Thyroid gland (tissue), 4 donors: ENCODE results near the gene EXT2. TPM values are rescaled to one million over a fixed set of nuclear protein-coding genes. Genes with fewer than 3 reads are reported as not detected.

Source experiments
- DNase-seq, 2 donors: peaks; one replicate each; pipeline ENCODE4 v3.0.0-alpha.2; 2019
- H3K27ac ChIP-seq, 3 donors: fragments of 200-600 bp; sonication (generic); 1 replicate in 2 of 3; 2 replicates in 1 of 3; pipeline ENCODE4 v1.5.1; 2016 to 2019; ENCODE audit warnings: mild to moderate bottlenecking in 1 of 3, moderate library complexity in 1 of 3
- H3K27me3 ChIP-seq: fragments of 200-600 bp; sonication (generic); one replicate; pipeline ENCODE4 v1.5.1; 2019
- H3K36me3 ChIP-seq, 2 donors: fragments of 200-600 bp; sonication (generic); one replicate each; pipeline ENCODE4 v1.5.1; 2016 to 2019
- H3K4me1 ChIP-seq, 2 donors: fragments of 200-600 bp; sonication (generic); one replicate each; pipeline ENCODE4 v1.5.1; 2017 to 2019
- H3K4me3 ChIP-seq, 3 donors: fragments of 200-600 bp; sonication (generic); replicated peaks in 1 of 3; 1 replicate in 2 of 3; 2 replicates in 1 of 3; pipeline ENCODE4 v1.5.1; 2016; ENCODE audit warnings: mild to moderate bottlenecking in 1 of 3
- H3K9me3 ChIP-seq: fragments of 200-600 bp; sonication (generic); one replicate; pipeline ENCODE4 v1.5.1; 2017
- POLR2A ChIP-seq, 2 donors: fragments of 450-650 bp; IDR thresholded peaks; one replicate each; pipeline ENCODE4 v1.6.1; 2017; ENCODE audit warnings: antibody characterized with exemption in 2 of 2, mild to moderate bottlenecking in 2 of 2, moderate library complexity in 1 of 2
- WGBS, 2 donors: methylation state at CpG; one replicate each; pipeline ENCODE4 v1.1.5; 2017; 5-methylcytosine and 5-hydroxymethylcytosine counted together
- intact Hi-C: fragments of 100-400 bp; cut with DNase I; formaldehyde crosslinking; loops from one replicate; pipeline ENCODE4 v1.15.1; 2023
- total RNA-seq, 4 donors: library from RNA; depleted of rRNA; stranded (reverse); fragments of >200 nt; gene quantifications; one replicate each; pipeline ENCODE4 v1.2.3, GENCODE V29; 2016
- TF ChIP-seq, protein P1 (sequence below), 6 experiments: fragments of 200-600 bp in 3 of 6; fragments of 450-650 bp in 3 of 6; sonication (generic) in 3 of 6; IDR thresholded peaks; one replicate each; pipeline ENCODE4 v1.5.1; 2016 to 2019; ENCODE audit warnings: antibody characterized with exemption in 6 of 6, mild to moderate bottlenecking in 2 of 6, inconsistent platforms in 1 of 6, moderate library complexity in 1 of 6

Gene EXT2
- total RNA-seq, 4 donors from 2014 or later, result 53.2 to 95.8 (median 66.3) TPM

- intact Hi-C loops, result no loop called here
- Histone ChIP-seq H3K27me3 (no peaks in the 10 kb centered on the region), H3K36me3 (no peaks in the 10 kb centered on the region), H3K4me1 (no peaks in the 10 kb centered on the region), H3K9me3 (no peaks in the 10 kb centered on the region), H3K4me3 (no peak overlapping the region), H3K27ac (no peak overlapping the region)
- DNase-seq, result no peak
- WGBS, 2 donors, result 94% methylated on average over 22 to 24 of the region's 24 CpGs
- TF ChIP-seq, protein P1, sequence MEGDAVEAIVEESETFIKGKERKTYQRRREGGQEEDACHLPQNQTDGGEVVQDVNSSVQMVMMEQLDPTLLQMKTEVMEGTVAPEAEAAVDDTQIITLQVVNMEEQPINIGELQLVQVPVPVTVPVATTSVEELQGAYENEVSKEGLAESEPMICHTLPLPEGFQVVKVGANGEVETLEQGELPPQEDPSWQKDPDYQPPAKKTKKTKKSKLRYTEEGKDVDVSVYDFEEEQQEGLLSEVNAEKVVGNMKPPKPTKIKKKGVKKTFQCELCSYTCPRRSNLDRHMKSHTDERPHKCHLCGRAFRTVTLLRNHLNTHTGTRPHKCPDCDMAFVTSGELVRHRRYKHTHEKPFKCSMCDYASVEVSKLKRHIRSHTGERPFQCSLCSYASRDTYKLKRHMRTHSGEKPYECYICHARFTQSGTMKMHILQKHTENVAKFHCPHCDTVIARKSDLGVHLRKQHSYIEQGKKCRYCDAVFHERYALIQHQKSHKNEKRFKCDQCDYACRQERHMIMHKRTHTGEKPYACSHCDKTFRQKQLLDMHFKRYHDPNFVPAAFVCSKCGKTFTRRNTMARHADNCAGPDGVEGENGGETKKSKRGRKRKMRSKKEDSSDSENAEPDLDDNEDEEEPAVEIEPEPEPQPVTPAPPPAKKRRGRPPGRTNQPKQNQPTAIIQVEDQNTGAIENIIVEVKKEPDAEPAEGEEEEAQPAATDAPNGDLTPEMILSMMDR (IDR thresholded peaks at IDR 0.05), result no peak
- no peak for TF ChIP-seq POLR2A (IDR thresholded peaks at IDR 0.05)
Observed at GRCh38 chr11:44267006-44267749, 171.7 kb downstream of the EXT2 start.

DNA sequence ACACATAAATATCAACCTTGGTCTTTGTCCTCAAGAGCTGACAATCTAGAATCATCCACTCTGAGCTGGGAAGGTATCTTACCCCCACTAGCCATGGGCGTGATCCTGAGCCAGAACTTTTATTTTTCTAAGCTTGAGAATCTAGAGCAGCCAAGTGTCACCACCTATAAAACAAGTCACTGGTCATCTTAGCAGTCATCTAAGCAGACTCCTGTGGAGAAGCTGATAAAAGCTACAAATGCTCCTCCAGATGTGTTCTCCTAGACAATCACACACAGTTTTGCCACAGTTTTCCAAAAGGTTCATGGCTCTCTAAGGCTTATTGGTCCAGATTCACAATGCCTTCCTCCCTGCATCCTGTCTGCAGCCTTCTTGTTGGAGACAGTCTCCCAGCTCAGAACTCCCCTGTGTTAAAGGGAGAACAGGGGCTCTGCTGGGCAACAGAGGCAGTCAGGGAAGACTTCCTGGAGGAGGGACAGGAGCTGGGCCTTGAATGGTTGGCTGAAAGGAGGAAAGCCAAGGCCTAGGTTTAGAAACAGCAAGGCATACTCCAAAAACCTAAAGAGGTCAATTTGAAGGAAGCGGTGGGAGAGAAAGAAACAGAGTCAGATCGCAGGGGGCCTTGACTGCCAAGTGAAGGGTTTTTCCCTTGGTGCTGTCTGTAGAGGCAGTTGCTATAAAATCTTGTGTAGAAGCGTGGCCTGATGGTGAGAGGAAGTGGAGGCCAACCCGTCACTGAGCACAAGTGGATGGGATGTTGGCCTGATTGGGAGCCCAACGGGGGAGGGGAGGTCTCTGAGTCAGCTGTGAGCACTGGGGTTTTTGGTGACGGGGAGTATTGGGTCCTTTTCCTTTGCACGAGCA is 172.5 kb downstream of the EXT2 start:
- H3K27ac ChIP-seq, result no peak overlapping the region
- intact Hi-C loops, result no loop called here
- H3K4me1 ChIP-seq, result no peaks in the 10 kb centered on the region
- no peaks in the 10 kb centered on the region for H3K27me3 ChIP-seq
- no peaks in the 10 kb centered on the region for H3K36me3 ChIP-seq
- TF ChIP-seq, protein P1 (IDR thresholded peaks at IDR 0.05), result no peak
- TF ChIP-seq POLR2A (IDR thresholded peaks at IDR 0.05), result no peak
- 83 to 84% methylated on average over 8 of the region's 8 CpGs for WGBS, 2 donors
- no peaks in the 10 kb centered on the region for H3K9me3 ChIP-seq
- H3K4me3 ChIP-seq, result no peak overlapping the region
- DNase-seq, result no peak

- Histone ChIP-seq H3K36me3 (no peaks in the 10 kb centered on the region), H3K27me3 (no peaks in the 10 kb centered on the region), H3K27ac (no peak overlapping the region), H3K9me3 (no peaks in the 10 kb centered on the region), H3K4me1 (no peaks in the 10 kb centered on the region), H3K4me3 (no peak overlapping the region)
- intact Hi-C loops, result no loop called here
- TF ChIP-seq, protein P1 (IDR thresholded peaks at IDR 0.05), result no peak
- no peak for TF ChIP-seq POLR2A (IDR thresholded peaks at IDR 0.05)
- 88 to 95% methylated on average over 5 of the region's 5 CpGs for WGBS, 2 donors
- DNase-seq, result no peak
Observed at GRCh38 chr11:44268614-44269080, 173.2 kb downstream of the EXT2 start.

DNA sequence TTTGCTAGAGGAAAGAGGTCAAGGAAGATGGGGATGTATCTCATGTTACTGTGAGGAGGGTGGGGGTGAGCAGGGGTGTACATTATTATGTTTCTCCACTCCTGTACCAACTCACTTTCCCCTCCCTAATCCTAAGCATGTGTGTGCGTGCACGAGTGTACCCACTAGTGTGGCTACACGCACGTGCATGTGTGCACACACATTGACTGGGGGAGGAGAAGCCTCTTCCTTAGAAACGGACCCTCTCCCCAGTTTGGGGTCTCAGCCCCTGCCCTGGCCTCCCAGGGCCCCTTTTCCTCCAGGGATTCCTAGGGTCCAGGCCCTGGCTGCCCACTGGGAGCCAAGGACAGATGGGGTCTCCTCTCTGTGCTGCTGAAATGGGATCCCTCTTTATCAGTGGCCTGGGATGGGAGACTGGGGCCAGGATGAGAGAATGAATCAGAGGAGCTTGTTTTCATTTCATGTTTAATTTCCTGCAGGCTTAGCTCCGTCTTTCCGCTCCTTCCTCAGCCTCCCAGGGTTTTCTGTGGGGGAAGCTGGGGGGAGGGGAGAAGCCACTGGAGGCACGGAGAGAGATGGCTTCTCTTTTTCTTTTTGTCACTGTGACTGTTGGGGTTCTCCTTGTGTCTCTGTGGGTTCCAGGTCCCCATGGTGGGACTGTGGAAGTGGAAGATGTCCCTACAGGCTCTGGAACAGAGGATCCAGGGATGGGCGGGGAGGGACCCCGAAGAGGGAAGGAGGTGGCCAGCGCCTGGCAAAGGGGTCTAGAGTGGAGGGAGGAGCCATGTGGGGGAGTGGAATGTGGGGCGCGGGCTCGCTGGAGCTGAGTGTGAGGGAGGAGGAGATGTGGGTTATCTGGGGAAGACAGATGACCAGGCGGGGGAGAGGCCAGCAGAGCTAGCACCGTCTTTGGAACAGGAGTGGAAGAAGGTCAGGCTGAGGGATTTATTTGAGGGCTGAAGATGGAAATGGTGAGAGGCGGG is 174.2 kb downstream of the EXT2 start:
- intact Hi-C loops, result no loop called here
- Histone ChIP-seq H3K4me3 (no peak overlapping the region), H3K36me3 (no peaks in the 10 kb centered on the region), H3K27me3 (no peaks in the 10 kb centered on the region), H3K4me1 (no peaks in the 10 kb centered on the region), H3K27ac (no peak overlapping the region), H3K9me3 (no peaks in the 10 kb centered on the region)
- WGBS, 2 donors, result 74 to 76% methylated on average over 17 of the region's 17 CpGs
- no peak for TF ChIP-seq POLR2A (IDR thresholded peaks at IDR 0.05)
- DNase-seq, result no peak
